GM12878 (cell line): ENCODE data around the gene BIK. TPM values are rescaled to one million over a fixed set of nuclear protein-coding genes. Genes with fewer than 3 reads are reported as not detected.

Experiments used
- ATAC-seq: fragments of 200-7000 bp; cut with Tn5 transposase; 3 replicates; pipeline ENCODE4 v1.9.1; 2020; ENCODE audit warnings: mild to moderate bottlenecking, moderate library complexity
- BruUV-seq: library from RNA; stranded (reverse); fragments of 400-500 nt; replicated peaks from 2 replicates; lab custom pipeline; 2021; lab: Mats Ljungman, UMichigan
- CTCF ChIA-PET: fragments of 300-600 bp; sonication (Branson Sonifier 250); formaldehyde crosslinking; extraction: SDS; loops from one replicate; lab custom pipeline; 2021; ENCODE audit warnings: inconsistent platforms; lab: Yijun Ruan, JAX
- POLR2A ChIA-PET: fragments of 350-600 bp; formaldehyde crosslinking; extraction: SDS; loops from one replicate; lab custom pipeline; 2021; ENCODE audit warnings: inconsistent platforms; lab: Charles Lee
- RAD21 ChIA-PET: fragments of 300-600 bp; sonication (Branson Sonifier 250); formaldehyde crosslinking; loops from one replicate; lab custom pipeline; 2023; ENCODE audit warnings: antibody characterized with exemption; ENCODE audit not compliant: unreplicated experiment; lab: Charles Lee
- SMC1A ChIA-PET: fragments of 300-600 bp; sonication (Branson Sonifier 250); formaldehyde crosslinking; loops from one replicate; lab custom pipeline; 2023; ENCODE audit not compliant: unreplicated experiment, uncharacterized antibody; lab: Charles Lee
- DNase-seq: peaks from one replicate; pipeline ENCODE4 v3.0.0-alpha.2; 2011; ENCODE audit warnings: low read depth, low spot score
- FAIRE-seq: peaks from 3 replicates; lab custom pipeline; 2011; peaks lifted over from hg19 to GRCh38; lab: Jason Lieb, UNC
- H2AFZ ChIP-seq: 2 replicates; pipeline ENCODE4 v1.6.0; 2011; ENCODE audit warnings: low read depth, low read length, control low read depth; ENCODE audit not compliant: control insufficient read depth
- H3K27ac ChIP-seq: 2 replicates; pipeline ENCODE4 v1.5.1; 2011; ENCODE audit warnings: control low read depth; ENCODE audit not compliant: control insufficient read depth, insufficient read depth
- H3K27me3 ChIP-seq, 2 experiments: replicated peaks in 1 of 2; 2 replicates each; pipeline versions ENCODE4 v1.6.0 to v1.6.1; 2011; ENCODE audit warnings: low read length in 1 of 2; ENCODE audit not compliant: control insufficient read depth in 2 of 2, insufficient read depth in 2 of 2
- H3K36me3 ChIP-seq, 2 experiments: 2 replicates each; pipeline ENCODE4 v1.5.1; 2011; ENCODE audit warnings: low read length in 1 of 2; ENCODE audit not compliant: control insufficient read depth in 2 of 2, insufficient read depth in 2 of 2
- H3K4me1 ChIP-seq: 2 replicates; pipeline ENCODE4 v1.6.1; 2011; ENCODE audit warnings: mild to moderate bottlenecking, low read length, moderate library complexity, mixed read lengths; ENCODE audit not compliant: control insufficient read depth, insufficient read depth
- H3K4me2 ChIP-seq: 2 replicates; pipeline ENCODE4 v1.6.0; 2011; ENCODE audit warnings: control low read depth; ENCODE audit not compliant: control insufficient read depth, insufficient read depth
- H3K4me3 ChIP-seq: fragments of 200-600 bp; sonication (generic); 2 replicates; pipeline ENCODE4 v1.5.1; 2016
- H3K79me2 ChIP-seq: 2 replicates; pipeline ENCODE4 v1.6.0; 2011; ENCODE audit warnings: low read length; ENCODE audit not compliant: control insufficient read depth, insufficient read depth
- H3K9ac ChIP-seq: 2 replicates; pipeline ENCODE4 v1.8.0; 2011; ENCODE audit warnings: low read length, control low read depth, mixed read lengths; ENCODE audit not compliant: control insufficient read depth, insufficient read depth
- H3K9me3 ChIP-seq: replicated peaks from 3 replicates; pipeline ENCODE4 v1.5.1; 2011; ENCODE audit warnings: mild to moderate bottlenecking, low read length; ENCODE audit not compliant: control insufficient read depth, insufficient read depth
- H4K20me1 ChIP-seq: 2 replicates; pipeline ENCODE4 v1.6.0; 2011; ENCODE audit not compliant: control insufficient read depth, insufficient read depth
- BHLHE40 ChIP-seq, 2 experiments: fragments of 450-650 bp in 1 of 2; IDR thresholded peaks; 2 replicates each; pipeline ENCODE4 v1.6.1; 2011 to 2017; ENCODE audit warnings: low read depth in 2 of 2, borderline replicate concordance in 1 of 2, improper control_type of control experiment in 1 of 2, low read length in 1 of 2, mild to moderate bottlenecking in 1 of 2
- HCFC1 ChIP-seq: fragments of 150-350 bp; IDR thresholded peaks from 2 replicates; pipeline ENCODE4 v1.6.1; 2014; ENCODE audit warnings: low read length
- IKZF2 ChIP-seq, 2 experiments: fragments of 450-650 bp; IDR thresholded peaks; 2 replicates each; pipeline ENCODE4 v1.6.1; 2017; ENCODE audit warnings: mild to moderate bottlenecking in 2 of 2, moderate library complexity in 2 of 2
- MTA2 ChIP-seq: fragments of 450-650 bp; IDR thresholded peaks from 2 replicates; pipeline ENCODE4 v1.6.1; 2016; ENCODE audit warnings: low read depth, mild to moderate bottlenecking, moderate library complexity
- MTA3 ChIP-seq: IDR thresholded peaks from 2 replicates; pipeline ENCODE4 v1.6.1; 2012; ENCODE audit warnings: low read length, inconsistent platforms, borderline replicate concordance
- MYB ChIP-seq: fragments of 150-350 bp; IDR thresholded peaks from 2 replicates; pipeline ENCODE4 v1.6.1; 2014; ENCODE audit warnings: mild to moderate bottlenecking, low read depth, low read length, borderline replicate concordance
- PML ChIP-seq: IDR thresholded peaks from 2 replicates; pipeline ENCODE4 v1.6.1; 2012; ENCODE audit warnings: low read length, inconsistent platforms
- SMAD5 ChIP-seq: IDR thresholded peaks from 2 replicates; pipeline ENCODE4 v1.6.1; 2016; ENCODE audit warnings: antibody characterized with exemption, low read depth
- SUPT20H ChIP-seq: IDR thresholded peaks from 2 replicates; pipeline ENCODE4 v1.6.1; 2011; ENCODE audit warnings: low read depth, mild to moderate bottlenecking, low read length, moderate library complexity, borderline replicate concordance; ENCODE audit not compliant: control insufficient read depth
- ZBED1 ChIP-seq: IDR thresholded peaks from 2 replicates; pipeline ENCODE4 v1.6.1; 2016; ENCODE audit warnings: borderline replicate concordance
- WGBS: methylation state at CpG from one replicate; pipeline ENCODE4 v1.1.6; 2016; ENCODE audit warnings: low lambda C conversion rate; ENCODE audit not compliant: insufficient replicate concordance, insufficient coverage; ENCODE audit errors: missing lambda C conversion rate; 5-methylcytosine and 5-hydroxymethylcytosine counted together
- in situ Hi-C: fragments of 300-500 bp; cut with MboI; formaldehyde crosslinking; loops from 9 replicates; pipeline ENCODE4 v1.14.3; 2018; ENCODE audit warnings: mixed read lengths
- intact Hi-C: fragments of 100-400 bp; cut with micrococcal nuclease; formaldehyde crosslinking; loops from one replicate; pipeline ENCODE4 v1.14.2; 2022; ENCODE audit not compliant: unreplicated experiment
- polyA plus RNA-seq, 11 experiments: library from polyadenylated mRNA; depleted of rRNA in 4 of 11; unstranded in 6 of 11; stranded (reverse) in 5 of 11; fragments of >200 nt; fragmentation: Nextera tagmentation in 4 of 11; fragmentation: Illumina TruSeq in 1 of 11; extraction: Ambion mirVana in 4 of 11; extraction: Trizol in 1 of 11; gene quantifications; 1 replicate in 1 of 11; 2 replicates in 10 of 11; pipeline versions ENCODE4 v1.2.1 to v1.2.3, GENCODE V29; 2011 to 2016; ENCODE audit warnings: inconsistent platforms in 2 of 11, missing spikeins in 2 of 11, low read depth in 1 of 11
- total RNA-seq, 4 experiments: library from RNA; depleted of rRNA in 3 of 4; stranded (reverse); fragments of >200 nt in 3 of 4; fragmentation: Illumina TruSeq in 1 of 4; extraction: Trizol in 1 of 4; gene quantifications; 2 replicates each; pipeline versions ENCODE4 v1.2.1 to v1.2.3, GENCODE V29; 2013 to 2021
- TF ChIP-seq, protein P1 (sequence below): IDR thresholded peaks from 2 replicates; pipeline ENCODE4 v1.6.1; 2012; ENCODE audit warnings: low read length, inconsistent platforms
- TF ChIP-seq, protein P2 (sequence below): IDR thresholded peaks from 2 replicates; pipeline ENCODE4 v1.6.1; 2011; ENCODE audit warnings: borderline replicate concordance, low read depth, mild to moderate bottlenecking, moderate library complexity, low read length; ENCODE audit not compliant: insufficient read depth, poor library complexity, severe bottlenecking
- TF ChIP-seq, protein P3 (sequence below): IDR thresholded peaks from 2 replicates; pipeline ENCODE4 v1.6.1; 2011; ENCODE audit warnings: borderline replicate concordance, low read depth, mild to moderate bottlenecking, moderate library complexity, mixed read lengths, low read length; ENCODE audit not compliant: insufficient read depth; ENCODE audit errors: extremely low read length
- TF ChIP-seq, protein P4 (sequence below): IDR thresholded peaks from 2 replicates; pipeline ENCODE4 v1.6.1; 2012; ENCODE audit warnings: improper control_type of control experiment, low read depth, low read length; ENCODE audit not compliant: insufficient replicate concordance

BIK gene
- total and polyA plus RNA-seq, 10 of the 15 experiments (the other 5 are each of a cell fraction or from before 2014, with no cell fraction given), result 0.33 to 9.8 (median 3.9) TPM

DNA sequence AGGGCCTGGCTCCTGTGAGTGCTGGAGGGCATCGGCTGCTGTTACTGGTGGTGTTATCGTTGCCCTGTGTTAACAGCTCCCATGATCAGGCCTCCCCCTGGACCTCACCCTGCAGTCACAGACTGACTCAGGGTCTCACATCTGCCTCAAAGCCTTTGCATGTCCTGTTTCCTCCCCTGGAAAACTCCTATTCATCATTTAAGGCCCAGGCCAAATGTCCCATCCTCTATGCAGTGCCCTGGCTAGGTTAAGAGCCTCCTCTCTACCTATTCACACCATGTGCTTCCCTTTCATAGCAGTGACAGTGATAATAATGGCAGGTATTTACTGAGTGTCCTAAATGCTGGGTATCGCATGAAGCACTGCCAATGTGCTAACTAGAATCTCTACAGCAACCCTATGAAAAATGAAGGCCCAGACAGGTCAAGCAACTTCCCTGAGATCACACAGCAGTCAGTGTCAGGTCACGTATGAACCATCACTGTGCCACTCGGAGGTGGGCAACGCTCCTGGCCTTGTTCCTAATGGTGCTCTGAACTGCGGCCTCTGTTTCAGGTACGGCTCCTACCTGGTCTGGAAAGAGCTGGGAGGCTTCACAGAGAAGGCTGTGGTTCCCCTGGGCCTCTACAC is 50.1 kb downstream of the BIK start:
- no peak overlapping the region for H2AFZ ChIP-seq
- in situ Hi-C loops (no loop called here), intact Hi-C loops (no loop called here)
- ATAC-seq (no peak), DNase-seq (no peak), FAIRE-seq (no peak)
- no peaks in the 10 kb centered on the region for H4K20me1 ChIP-seq
- ChIA-PET CTCF (interaction anchor here (0.7 kb wide), 1 partner anchor 26 kb away, joined by 3 read pairs; the partner anchor contains the start of gene TTLL12), SMC1A (interaction anchor here (0.5 kb wide), 1 partner anchor 185 kb away, joined by 3 read pairs; no protein-coding TSS in a partner anchor), RAD21 (no interaction called here), POLR2A (no interaction called here)
- no peak overlapping the region for H3K4me3 ChIP-seq
- H3K9me3 ChIP-seq, result no peaks in the 10 kb centered on the region
- BruUV-seq, result no TSS peak
- H3K9ac ChIP-seq, result no peak overlapping the region
- no peaks in the 10 kb centered on the region; the same call in 1 of the 2 replicates for H3K4me1 ChIP-seq
- 97% methylated on average over 8 of the region's 8 CpGs for WGBS
- no peaks in the 10 kb centered on the region for H3K36me3 ChIP-seq
- H3K27ac ChIP-seq, result no peak overlapping the region
- H3K79me2 ChIP-seq, result no peaks in the 10 kb centered on the region
- no peak overlapping the region for H3K4me2 ChIP-seq
- H3K27me3 ChIP-seq, result no peaks in the 10 kb centered on the region; a peak in 1 of 4 replicates
- TF ChIP-seq ZBED1 (no peak), MTA2 (no peak), IKZF2 (IDR thresholded peaks at IDR 0.05) (no peak), PML (no peak), MYB (no peak), HCFC1 (no peak), SMAD5 (no peak), BHLHE40 (IDR thresholded peaks at IDR 0.05; ENCODE audit: borderline replicate concordance in 1 of 2, low read depth in 2 of 2, low read length in 1 of 2) (no peak), SUPT20H (no peak), MTA3 (no peak)
- TF ChIP-seq, protein P1, sequence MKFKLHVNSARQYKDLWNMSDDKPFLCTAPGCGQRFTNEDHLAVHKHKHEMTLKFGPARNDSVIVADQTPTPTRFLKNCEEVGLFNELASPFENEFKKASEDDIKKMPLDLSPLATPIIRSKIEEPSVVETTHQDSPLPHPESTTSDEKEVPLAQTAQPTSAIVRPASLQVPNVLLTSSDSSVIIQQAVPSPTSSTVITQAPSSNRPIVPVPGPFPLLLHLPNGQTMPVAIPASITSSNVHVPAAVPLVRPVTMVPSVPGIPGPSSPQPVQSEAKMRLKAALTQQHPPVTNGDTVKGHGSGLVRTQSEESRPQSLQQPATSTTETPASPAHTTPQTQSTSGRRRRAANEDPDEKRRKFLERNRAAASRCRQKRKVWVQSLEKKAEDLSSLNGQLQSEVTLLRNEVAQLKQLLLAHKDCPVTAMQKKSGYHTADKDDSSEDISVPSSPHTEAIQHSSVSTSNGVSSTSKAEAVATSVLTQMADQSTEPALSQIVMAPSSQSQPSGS, result no peak
- TF ChIP-seq, protein P2, sequence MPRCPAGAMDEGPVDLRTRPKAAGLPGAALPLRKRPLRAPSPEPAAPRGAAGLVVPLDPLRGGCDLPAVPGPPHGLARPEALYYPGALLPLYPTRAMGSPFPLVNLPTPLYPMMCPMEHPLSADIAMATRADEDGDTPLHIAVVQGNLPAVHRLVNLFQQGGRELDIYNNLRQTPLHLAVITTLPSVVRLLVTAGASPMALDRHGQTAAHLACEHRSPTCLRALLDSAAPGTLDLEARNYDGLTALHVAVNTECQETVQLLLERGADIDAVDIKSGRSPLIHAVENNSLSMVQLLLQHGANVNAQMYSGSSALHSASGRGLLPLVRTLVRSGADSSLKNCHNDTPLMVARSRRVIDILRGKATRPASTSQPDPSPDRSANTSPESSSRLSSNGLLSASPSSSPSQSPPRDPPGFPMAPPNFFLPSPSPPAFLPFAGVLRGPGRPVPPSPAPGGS, result no peak
- TF ChIP-seq, protein P3, sequence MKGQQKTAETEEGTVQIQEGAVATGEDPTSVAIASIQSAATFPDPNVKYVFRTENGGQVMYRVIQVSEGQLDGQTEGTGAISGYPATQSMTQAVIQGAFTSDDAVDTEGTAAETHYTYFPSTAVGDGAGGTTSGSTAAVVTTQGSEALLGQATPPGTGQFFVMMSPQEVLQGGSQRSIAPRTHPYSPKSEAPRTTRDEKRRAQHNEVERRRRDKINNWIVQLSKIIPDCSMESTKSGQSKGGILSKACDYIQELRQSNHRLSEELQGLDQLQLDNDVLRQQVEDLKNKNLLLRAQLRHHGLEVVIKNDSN, result no peak
- TF ChIP-seq, protein P4, sequence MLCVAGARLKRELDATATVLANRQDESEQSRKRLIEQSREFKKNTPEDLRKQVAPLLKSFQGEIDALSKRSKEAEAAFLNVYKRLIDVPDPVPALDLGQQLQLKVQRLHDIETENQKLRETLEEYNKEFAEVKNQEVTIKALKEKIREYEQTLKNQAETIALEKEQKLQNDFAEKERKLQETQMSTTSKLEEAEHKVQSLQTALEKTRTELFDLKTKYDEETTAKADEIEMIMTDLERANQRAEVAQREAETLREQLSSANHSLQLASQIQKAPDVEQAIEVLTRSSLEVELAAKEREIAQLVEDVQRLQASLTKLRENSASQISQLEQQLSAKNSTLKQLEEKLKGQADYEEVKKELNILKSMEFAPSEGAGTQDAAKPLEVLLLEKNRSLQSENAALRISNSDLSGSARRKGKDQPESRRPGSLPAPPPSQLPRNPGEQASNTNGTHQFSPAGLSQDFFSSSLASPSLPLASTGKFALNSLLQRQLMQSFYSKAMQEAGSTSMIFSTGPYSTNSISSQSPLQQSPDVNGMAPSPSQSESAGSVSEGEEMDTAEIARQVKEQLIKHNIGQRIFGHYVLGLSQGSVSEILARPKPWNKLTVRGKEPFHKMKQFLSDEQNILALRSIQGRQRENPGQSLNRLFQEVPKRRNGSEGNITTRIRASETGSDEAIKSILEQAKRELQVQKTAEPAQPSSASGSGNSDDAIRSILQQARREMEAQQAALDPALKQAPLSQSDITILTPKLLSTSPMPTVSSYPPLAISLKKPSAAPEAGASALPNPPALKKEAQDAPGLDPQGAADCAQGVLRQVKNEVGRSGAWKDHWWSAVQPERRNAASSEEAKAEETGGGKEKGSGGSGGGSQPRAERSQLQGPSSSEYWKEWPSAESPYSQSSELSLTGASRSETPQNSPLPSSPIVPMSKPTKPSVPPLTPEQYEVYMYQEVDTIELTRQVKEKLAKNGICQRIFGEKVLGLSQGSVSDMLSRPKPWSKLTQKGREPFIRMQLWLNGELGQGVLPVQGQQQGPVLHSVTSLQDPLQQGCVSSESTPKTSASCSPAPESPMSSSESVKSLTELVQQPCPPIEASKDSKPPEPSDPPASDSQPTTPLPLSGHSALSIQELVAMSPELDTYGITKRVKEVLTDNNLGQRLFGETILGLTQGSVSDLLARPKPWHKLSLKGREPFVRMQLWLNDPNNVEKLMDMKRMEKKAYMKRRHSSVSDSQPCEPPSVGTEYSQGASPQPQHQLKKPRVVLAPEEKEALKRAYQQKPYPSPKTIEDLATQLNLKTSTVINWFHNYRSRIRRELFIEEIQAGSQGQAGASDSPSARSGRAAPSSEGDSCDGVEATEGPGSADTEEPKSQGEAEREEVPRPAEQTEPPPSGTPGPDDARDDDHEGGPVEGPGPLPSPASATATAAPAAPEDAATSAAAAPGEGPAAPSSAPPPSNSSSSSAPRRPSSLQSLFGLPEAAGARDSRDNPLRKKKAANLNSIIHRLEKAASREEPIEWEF, result no peak
